C4-2B (cell line): ENCODE measurements around the gene PCDHGB1.

Source experiments
- ZFX ChIP-seq: fragments of 450-650 bp; IDR thresholded peaks from 2 replicates; pipeline ENCODE4 v1.6.1; 2017
- TF ChIP-seq, protein P1 (sequence below): fragments of 450-650 bp; conservative IDR thresholded peaks from 2 replicates; pipeline ENCODE4 v1.5.1; 2017; ENCODE audit warnings: mild to moderate bottlenecking

DNA sequence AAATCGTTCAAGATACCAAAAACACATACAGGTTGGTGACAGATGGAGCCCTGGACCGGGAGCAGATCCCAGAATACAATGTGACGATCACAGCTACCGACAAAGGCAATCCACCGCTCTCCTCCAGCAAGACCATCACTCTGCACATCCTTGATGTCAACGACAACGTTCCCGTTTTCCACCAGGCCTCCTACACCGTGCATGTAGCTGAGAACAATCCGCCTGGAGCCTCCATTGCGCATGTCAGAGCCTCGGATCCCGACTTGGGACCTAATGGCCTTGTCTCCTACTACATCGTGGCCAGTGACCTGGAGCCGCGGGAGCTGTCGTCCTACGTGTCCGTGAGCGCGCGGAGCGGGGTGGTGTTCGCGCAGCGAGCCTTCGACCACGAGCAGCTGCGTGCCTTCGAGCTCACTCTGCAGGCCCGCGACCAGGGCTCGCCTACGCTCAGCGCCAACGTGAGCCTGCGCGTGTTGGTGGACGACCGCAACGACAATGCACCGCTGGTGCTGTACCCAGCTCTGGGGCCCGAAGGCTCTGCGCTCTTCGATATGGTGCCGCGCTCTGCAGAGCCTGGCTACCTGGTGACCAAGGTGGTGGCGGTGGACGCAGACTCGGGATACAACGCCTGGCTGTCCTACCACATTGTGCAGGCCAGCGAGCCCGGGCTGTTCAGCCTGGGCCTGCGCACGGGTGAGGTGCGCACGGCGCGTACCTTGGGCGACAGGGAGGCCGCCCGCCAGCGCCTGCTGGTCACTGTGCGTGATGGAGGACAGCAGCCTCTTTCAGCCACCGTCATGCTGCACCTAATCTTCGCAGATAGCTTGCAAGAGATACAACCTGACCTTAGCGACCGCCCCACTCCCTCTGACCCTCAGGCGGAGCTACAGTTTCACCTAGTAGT is 21.9 kb downstream of the PCDHGB1 start:
- TF ChIP-seq, protein P1, sequence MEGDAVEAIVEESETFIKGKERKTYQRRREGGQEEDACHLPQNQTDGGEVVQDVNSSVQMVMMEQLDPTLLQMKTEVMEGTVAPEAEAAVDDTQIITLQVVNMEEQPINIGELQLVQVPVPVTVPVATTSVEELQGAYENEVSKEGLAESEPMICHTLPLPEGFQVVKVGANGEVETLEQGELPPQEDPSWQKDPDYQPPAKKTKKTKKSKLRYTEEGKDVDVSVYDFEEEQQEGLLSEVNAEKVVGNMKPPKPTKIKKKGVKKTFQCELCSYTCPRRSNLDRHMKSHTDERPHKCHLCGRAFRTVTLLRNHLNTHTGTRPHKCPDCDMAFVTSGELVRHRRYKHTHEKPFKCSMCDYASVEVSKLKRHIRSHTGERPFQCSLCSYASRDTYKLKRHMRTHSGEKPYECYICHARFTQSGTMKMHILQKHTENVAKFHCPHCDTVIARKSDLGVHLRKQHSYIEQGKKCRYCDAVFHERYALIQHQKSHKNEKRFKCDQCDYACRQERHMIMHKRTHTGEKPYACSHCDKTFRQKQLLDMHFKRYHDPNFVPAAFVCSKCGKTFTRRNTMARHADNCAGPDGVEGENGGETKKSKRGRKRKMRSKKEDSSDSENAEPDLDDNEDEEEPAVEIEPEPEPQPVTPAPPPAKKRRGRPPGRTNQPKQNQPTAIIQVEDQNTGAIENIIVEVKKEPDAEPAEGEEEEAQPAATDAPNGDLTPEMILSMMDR = no peak
- TF ChIP-seq ZFX = no peak
